GM12872 (cell line): ENCODE data around the gene C1orf198.

Experiments
- TF ChIP-seq, protein P1 (sequence below): IDR thresholded peaks from 3 replicates; pipeline ENCODE4 v1.5.1; 2011; ENCODE audit warnings: low read depth, mild to moderate bottlenecking, low read length, moderate library complexity; ENCODE audit not compliant: insufficient read depth

C1orf198 gene

DNA sequence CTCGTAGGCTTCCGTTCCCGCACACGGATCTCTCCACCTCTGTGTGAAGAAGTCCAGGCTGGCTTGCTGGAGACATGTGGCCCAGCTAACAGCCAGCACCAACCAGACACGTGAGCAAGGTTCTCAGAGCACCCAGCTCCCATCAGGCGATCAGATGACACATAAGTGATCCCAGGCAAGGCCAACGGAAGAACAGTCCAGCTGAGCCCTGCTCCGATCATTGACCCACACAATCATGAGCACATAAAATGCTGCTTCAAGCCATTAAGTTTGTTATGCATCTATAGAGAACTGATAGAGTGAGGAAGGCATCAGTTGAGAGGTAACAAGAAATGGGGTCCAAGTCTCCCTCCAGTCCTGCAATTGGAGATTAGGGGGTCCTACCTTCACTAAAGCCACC is 15.4 kb downstream of the C1orf198 start:
- TF ChIP-seq, protein P1, sequence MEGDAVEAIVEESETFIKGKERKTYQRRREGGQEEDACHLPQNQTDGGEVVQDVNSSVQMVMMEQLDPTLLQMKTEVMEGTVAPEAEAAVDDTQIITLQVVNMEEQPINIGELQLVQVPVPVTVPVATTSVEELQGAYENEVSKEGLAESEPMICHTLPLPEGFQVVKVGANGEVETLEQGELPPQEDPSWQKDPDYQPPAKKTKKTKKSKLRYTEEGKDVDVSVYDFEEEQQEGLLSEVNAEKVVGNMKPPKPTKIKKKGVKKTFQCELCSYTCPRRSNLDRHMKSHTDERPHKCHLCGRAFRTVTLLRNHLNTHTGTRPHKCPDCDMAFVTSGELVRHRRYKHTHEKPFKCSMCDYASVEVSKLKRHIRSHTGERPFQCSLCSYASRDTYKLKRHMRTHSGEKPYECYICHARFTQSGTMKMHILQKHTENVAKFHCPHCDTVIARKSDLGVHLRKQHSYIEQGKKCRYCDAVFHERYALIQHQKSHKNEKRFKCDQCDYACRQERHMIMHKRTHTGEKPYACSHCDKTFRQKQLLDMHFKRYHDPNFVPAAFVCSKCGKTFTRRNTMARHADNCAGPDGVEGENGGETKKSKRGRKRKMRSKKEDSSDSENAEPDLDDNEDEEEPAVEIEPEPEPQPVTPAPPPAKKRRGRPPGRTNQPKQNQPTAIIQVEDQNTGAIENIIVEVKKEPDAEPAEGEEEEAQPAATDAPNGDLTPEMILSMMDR: no peak

DNA sequence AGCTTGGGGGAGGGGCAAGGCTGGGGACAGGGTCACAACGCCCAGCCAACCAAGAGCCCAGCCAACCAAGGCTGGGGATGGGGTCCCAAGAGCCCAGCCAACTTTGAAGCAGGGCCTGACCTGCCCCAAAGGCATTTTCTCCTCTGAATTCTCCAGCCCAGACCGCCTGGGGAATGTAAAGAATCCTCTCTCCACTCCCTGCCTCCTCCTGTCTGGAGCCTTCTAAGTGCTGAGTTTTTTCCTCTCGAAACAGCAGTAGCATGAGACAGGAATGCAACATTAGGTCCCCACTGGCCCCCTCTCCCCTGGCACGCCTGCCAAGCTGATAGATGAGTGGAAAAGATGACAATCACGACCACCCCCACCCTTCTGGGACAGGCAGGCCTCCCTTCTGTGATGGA is 17.0 kb downstream of the C1orf198 start:
- TF ChIP-seq, protein P1: no peak

DNA sequence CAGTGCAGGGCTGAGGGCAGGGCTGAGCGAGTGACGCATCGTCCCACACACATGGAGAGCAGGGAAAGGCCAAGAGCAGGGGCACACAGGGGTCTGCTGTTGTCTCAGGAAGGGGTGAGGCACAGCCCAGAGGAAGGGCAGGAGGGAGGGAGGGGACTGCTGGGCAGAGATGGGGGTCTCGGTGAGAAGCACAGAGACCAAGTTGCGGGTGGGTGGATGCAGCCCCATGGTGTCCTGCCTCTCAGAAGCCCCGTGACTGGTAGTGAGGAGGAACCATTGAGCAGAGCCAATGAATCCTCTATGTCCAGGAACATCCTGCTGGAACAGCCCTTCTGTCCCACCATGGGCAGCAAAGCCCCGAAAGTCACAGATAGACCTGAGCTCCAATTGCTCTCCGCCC is 17.8 kb downstream of the C1orf198 start:
- TF ChIP-seq, protein P1: no peak

DNA sequence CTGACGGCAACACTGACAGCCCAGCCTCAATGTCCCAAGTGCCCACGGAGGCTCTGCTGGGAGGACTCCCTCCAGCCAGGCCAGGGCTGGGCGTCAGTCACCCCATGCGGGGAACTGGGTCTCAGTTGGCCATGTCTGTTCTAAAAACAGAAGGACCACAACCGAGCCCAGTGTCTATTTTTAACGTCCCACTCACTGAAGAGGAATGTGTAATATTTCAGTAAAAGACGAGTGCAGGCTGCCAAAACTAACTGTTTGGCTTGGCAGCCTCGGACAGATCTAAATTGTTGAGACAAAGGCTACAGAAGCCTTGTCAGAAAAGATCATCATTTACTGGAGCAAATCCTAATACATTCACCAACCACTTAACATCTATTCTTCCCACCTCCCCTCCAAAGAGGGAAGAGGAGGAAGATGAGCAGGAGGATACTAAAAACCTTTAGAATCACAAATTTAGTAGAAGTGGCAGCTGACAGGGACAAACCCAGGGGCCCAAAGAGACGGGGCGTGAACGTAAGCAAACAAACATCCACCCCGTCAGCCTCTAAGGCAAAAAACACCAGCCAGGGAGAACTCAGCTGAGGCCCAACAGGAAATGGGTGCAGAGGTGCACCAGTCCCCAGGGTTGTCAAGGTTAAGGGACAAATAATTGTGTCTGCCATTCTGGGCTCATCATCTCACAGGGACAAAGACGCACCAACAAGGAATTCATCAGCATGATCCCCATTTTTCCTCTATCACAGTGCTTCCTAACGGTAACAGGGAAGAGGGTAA is 18.7 kb downstream of the C1orf198 start:
- TF ChIP-seq, protein P1: no peak

DNA sequence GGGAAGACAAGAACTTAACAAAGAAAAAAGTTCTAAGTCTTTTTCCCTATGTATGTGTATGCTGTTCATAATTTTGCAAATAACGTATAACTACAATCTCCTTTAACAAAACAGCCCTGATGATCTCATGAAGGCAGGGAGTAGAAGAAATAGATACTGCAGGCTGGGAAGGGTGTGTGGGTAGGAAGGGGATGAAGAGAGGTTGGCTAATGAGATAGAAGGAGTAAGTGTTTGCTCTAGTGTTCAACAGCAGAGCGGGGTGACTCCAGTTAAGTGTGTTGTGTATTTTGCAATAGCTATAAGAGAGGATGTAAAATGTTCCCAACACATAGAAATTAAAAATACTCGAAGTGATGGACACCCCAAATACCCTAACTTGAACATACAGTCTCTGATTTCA is 20.1 kb downstream of the C1orf198 start:
- TF ChIP-seq, protein P1: no peak

DNA sequence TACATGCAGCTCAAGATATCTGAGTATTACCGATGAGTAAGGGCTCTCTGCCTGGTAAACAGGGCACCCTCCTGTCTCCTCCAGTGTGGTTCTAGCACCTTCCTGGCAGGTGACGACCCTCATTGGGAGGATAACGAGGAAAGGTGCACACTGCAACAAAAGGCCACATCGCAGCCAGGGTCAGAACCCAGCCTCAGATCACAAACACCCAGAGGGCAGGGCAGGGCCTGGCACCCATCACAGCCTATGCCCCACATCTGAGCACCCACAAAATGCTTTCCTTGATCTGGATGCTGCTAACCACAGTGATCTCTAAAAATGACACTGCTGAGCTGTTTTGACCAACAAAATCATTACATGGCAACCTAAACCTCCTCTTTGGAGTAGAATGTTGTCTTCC is 23.8 kb downstream of the C1orf198 start:
- TF ChIP-seq, protein P1: no peak

DNA sequence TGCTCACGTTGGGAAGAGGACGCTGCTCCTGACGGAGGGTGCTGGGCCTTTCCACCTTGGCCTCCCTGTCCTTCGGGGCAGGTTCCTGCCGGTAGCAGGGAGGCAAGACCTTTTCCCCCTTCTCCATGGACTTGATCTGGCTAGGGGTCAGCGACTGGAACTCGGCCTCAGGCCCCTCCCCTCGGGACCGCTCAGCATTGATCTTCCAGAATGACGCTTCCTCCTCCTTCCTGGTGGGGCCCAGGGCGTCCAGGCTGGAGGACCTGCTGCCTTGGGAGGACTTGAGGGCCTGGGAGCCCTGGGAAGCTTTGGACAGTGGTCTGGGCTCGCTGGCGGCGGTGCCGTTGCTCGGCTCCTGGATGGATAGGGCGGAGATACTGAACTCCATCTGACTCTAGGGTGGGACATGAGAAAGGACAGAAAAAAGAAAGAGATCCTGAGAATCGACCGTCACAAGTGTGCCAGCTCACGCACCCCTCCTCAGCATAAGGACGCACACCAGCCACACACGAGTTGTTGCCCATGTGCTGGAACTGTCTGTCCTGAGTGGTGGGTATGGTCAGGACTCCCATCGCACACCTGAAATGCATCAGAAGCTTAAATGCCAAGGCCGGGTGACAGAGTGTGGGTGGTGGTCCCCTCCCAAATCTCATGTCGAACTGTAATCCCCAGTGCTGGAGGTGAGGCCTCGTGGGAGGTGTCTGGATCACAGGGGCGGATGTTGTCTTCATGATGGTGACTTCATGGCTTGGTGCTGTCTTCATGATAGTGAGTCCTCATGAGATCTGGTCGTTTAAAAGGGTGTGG is 24.6 kb downstream of the C1orf198 start:
- TF ChIP-seq, protein P1: no peak
